ENCODE results near the gene COL1A1.

The COL1A1 gene

GRCh38 chr17:50176559-50177357 lies 24.7 kb downstream of the COL1A1 start:
- no peak overlapping the region for H3K4me3 ChIP-seq (ENCODE audit: low read depth, low read length)
- TF ChIP-seq CTCF (IDR thresholded peaks at IDR 0.05; ENCODE audit: low read depth, low read length, missing control alignments): no peak
- DNase-seq (ENCODE audit: low read depth): no peak

- no peak overlapping the region for H3K4me3 ChIP-seq (ENCODE audit: low read depth, low read length)
- no peak for DNase-seq (ENCODE audit: low read depth)
- TF ChIP-seq CTCF (IDR thresholded peaks at IDR 0.05; ENCODE audit: low read depth, low read length, missing control alignments): no peak
These were observed 26.2 kb downstream of the COL1A1 start for GRCh38 chr17:50175035-50175807.

- no peak for TF ChIP-seq CTCF (IDR thresholded peaks at IDR 0.05; ENCODE audit: low read depth, low read length, missing control alignments)
- DNase-seq (ENCODE audit: low read depth): no peak
- H3K4me3 ChIP-seq (ENCODE audit: low read depth, low read length): no peak overlapping the region
These were observed 27.0 kb downstream of the COL1A1 start for GRCh38 chr17:50174444-50174843.

- H3K4me3 ChIP-seq (ENCODE audit: low read depth, low read length): no peak overlapping the region
- no peak for TF ChIP-seq CTCF (IDR thresholded peaks at IDR 0.05; ENCODE audit: low read depth, low read length, missing control alignments)
- no peak for DNase-seq (ENCODE audit: low read depth)
These were observed 28.0 kb downstream of the COL1A1 start for GRCh38 chr17:50173335-50173941.

- DNase-seq (ENCODE audit: low read depth): no peak
- no peak overlapping the region for H3K4me3 ChIP-seq (ENCODE audit: low read depth, low read length)
- no peak for TF ChIP-seq CTCF (IDR thresholded peaks at IDR 0.05; ENCODE audit: low read depth, low read length, missing control alignments)
These were observed 28.5 kb downstream of the COL1A1 start for GRCh38 chr17:50172936-50173334.

- H3K4me3 ChIP-seq (ENCODE audit: low read depth, low read length): no peak overlapping the region
- no peak for TF ChIP-seq CTCF (IDR thresholded peaks at IDR 0.05; ENCODE audit: low read depth, low read length, missing control alignments)
- no peak for DNase-seq (ENCODE audit: low read depth)
These were observed 29.3 kb downstream of the COL1A1 start for GRCh38 chr17:50172130-50172529.
